HepG2 (cell line): ENCODE results near the gene SEPTIN10. TPM values are rescaled to one million over a fixed set of nuclear protein-coding genes. Genes with fewer than 3 reads are reported as not detected.

Experiments used
- ARNT2 ChIP-seq: sonication (generic); formaldehyde crosslinking; IDR thresholded peaks from 2 replicates; pipeline ENCODE4 v1.8.0; 2022; ENCODE audit warnings: mild to moderate bottlenecking, low read depth, missing genetic modification reagents, moderate library complexity
- BHLHE40 ChIP-seq: IDR thresholded peaks from 2 replicates; pipeline ENCODE4 v1.6.1; 2011; ENCODE audit warnings: low read length, improper control_type of control experiment
- CEBPG ChIP-seq: IDR thresholded peaks from 2 replicates; pipeline ENCODE4 v1.6.1; 2016
- DPF2 ChIP-seq: sonication (generic); formaldehyde crosslinking; IDR thresholded peaks from 2 replicates; pipeline ENCODE4 v1.4.0; 2020; ENCODE audit warnings: mild to moderate bottlenecking, low read depth, missing genetic modification reagents, borderline replicate concordance
- GABPB1 ChIP-seq: IDR thresholded peaks from 2 replicates; pipeline ENCODE4 v1.6.1; 2016; ENCODE audit warnings: mild to moderate bottlenecking, missing genetic modification reagents, moderate library complexity, missing compliant biosample characterization
- HIC2 ChIP-seq: sonication (generic); formaldehyde crosslinking; IDR thresholded peaks from 2 replicates; pipeline ENCODE4 v1.9.0; 2022; ENCODE audit warnings: low read depth, missing genetic modification reagents
- HOXA3 ChIP-seq: sonication (generic); formaldehyde crosslinking; IDR thresholded peaks from 2 replicates; pipeline ENCODE4 v1.5.0; 2020; ENCODE audit warnings: missing genetic modification reagents
- MIXL1 ChIP-seq: IDR thresholded peaks from 2 replicates; pipeline ENCODE4 v1.6.1; 2016
- MTF2 ChIP-seq: sonication (generic); formaldehyde crosslinking; IDR thresholded peaks from 2 replicates; pipeline ENCODE4 v1.5.0; 2020; ENCODE audit warnings: missing genetic modification reagents, borderline replicate concordance
- MXI1 ChIP-seq: IDR thresholded peaks from 3 replicates; pipeline ENCODE4 v1.6.1; 2012; ENCODE audit warnings: low read depth, low read length, inconsistent platforms, borderline replicate concordance
- PATZ1 ChIP-seq: sonication (generic); formaldehyde crosslinking; IDR thresholded peaks from 2 replicates; pipeline ENCODE4 v1.4.0; 2020; ENCODE audit warnings: missing genetic modification reagents
- SOX13 ChIP-seq, 3 experiments: fragments of 450-650 bp in 1 of 3; sonication (generic) in 1 of 3; formaldehyde crosslinking in 1 of 3; IDR thresholded peaks in 2 of 3; conservative IDR thresholded peaks in 1 of 3; 2 replicates each; pipeline versions ENCODE4 v1.5.0 to v1.6.1; 2016 to 2020; ENCODE audit warnings: antibody characterized with exemption in 1 of 3, mild to moderate bottlenecking in 1 of 3, missing compliant biosample characterization in 1 of 3, missing genetic modification reagents in 1 of 3, moderate library complexity in 1 of 3
- ZBTB37 ChIP-seq: sonication (generic); formaldehyde crosslinking; IDR thresholded peaks from 2 replicates; pipeline ENCODE4 v1.4.0; 2020; ENCODE audit warnings: mild to moderate bottlenecking, missing genetic modification reagents
- ZNF276 ChIP-seq: sonication (generic); formaldehyde crosslinking; IDR thresholded peaks from 2 replicates; pipeline ENCODE4 v1.4.0; 2020; ENCODE audit warnings: mild to moderate bottlenecking, low read depth, missing genetic modification reagents
- ZNF430 ChIP-seq: sonication (generic); formaldehyde crosslinking; IDR thresholded peaks from 2 replicates; pipeline ENCODE4 v1.9.0; 2021; ENCODE audit warnings: mild to moderate bottlenecking, missing genetic modification reagents
- ZNF619 ChIP-seq: sonication (generic); formaldehyde crosslinking; IDR thresholded peaks from 2 replicates; pipeline ENCODE4 v1.4.0; 2020; ENCODE audit warnings: mild to moderate bottlenecking, missing genetic modification reagents
- ZNF710 ChIP-seq: sonication (generic); formaldehyde crosslinking; IDR thresholded peaks from 2 replicates; pipeline ENCODE4 v1.5.0; 2020; ENCODE audit warnings: mild to moderate bottlenecking, missing genetic modification reagents, borderline replicate concordance
- ZNF724P ChIP-seq: sonication (generic); formaldehyde crosslinking; IDR thresholded peaks from 2 replicates; pipeline ENCODE4 v1.8.0; 2022; ENCODE audit warnings: missing genetic modification reagents, borderline replicate concordance
- polyA plus RNA-seq, 8 experiments: library from polyadenylated mRNA; depleted of rRNA in 3 of 8; stranded (reverse) in 7 of 8; unstranded in 1 of 8; fragments of >200 nt; fragmentation: Illumina TruSeq in 4 of 8; extraction: Trizol in 4 of 8; gene quantifications; 2 replicates each; pipeline versions ENCODE4 v1.2.1 to v1.2.3, GENCODE V29; 2011 to 2016; ENCODE audit warnings: low read depth in 4 of 8, missing spikeins in 1 of 8, mixed read lengths in 1 of 8; ENCODE audit not compliant: insufficient read depth in 1 of 8
- total RNA-seq, 5 experiments: library from RNA; depleted of rRNA; stranded (reverse); fragments of >200 nt; fragmentation: Illumina TruSeq; extraction: Trizol; gene quantifications; 2 replicates each; pipeline ENCODE4 v1.2.3, GENCODE V29; 2016; ENCODE audit warnings: low read depth in 1 of 5

The SEPTIN10 gene
- total and polyA plus RNA-seq, 2 of the 13 experiments (the other 11 are each of a cell fraction or from before 2014, with no cell fraction given) = 45.8 to 67.5 TPM

- TF ChIP-seq PATZ1 (CRISPR knock-in tag) (0 out of 2 replicates have a peak, but pooled peaks have one; percentile 34), MIXL1 (CRISPR knock-in tag) (no peak; the same call in 1 of the 2 replicates), ZNF430 (peak; percentile 83; the same call in 1 of the 2 replicates), ZBTB37 (no peak), BHLHE40 (0 out of 2 replicates have a peak, but pooled peaks have one; percentile 9), HOXA3 (CRISPR knock-in tag) (peak; percentile 42), MXI1 (no peak; the same call in 2 of the 3 replicates), ZNF710 (CRISPR knock-in tag) (0 out of 2 replicates have a peak, but pooled peaks have one; percentile 45), ZNF619 (CRISPR knock-in tag) (peak; percentile 88), GABPB1 (CRISPR knock-in tag) (peak; percentile 62; the same call in 1 of the 2 replicates), ARNT2 (CRISPR knock-in tag) (peak; percentile 83), DPF2 (0 out of 2 replicates have a peak, but pooled peaks have one; percentile 5), CEBPG (0 out of 2 replicates have a peak, but pooled peaks have one; percentile 15), HIC2 (CRISPR knock-in tag) (peak; percentile 69; the same call in 1 of the 2 replicates), ZNF724P (CRISPR knock-in tag) (peak; percentile 67; the same call in 1 of the 2 replicates), MTF2 (CRISPR knock-in tag) (peak; percentile 94; the same call in 1 of the 2 replicates), SOX13 (IDR thresholded peaks at IDR 0.05) (no peak), SOX13 (CRISPR knock-in tag; conservative IDR thresholded peaks at IDR 0.05 in 1 of 2, IDR thresholded peaks at IDR 0.05 in 1 of 2) (peak in 1 of 2 experiments; percentile 35; a peak in 1 of 4 replicates), ZNF276 (CRISPR knock-in tag) (peak; percentile 76; the same call in 1 of the 2 replicates)
These were observed 97.2 kb downstream of the SEPTIN10 start (continued) for GRCh38 chr2:109516445-109517117.
